Hepatocyte (in vitro differentiated cells): ENCODE results near the gene BAG1.

Experiments used
- CTCF ChIP-seq: fragments of 200-600 bp; sonication (generic); IDR thresholded peaks from 2 replicates; pipeline ENCODE4 v1.5.1; 2016; ENCODE audit warnings: antibody characterized with exemption, mild to moderate bottlenecking; ENCODE audit not compliant: poor library complexity
- EZH2 ChIP-seq: fragments of 200-600 bp; sonication (generic); IDR thresholded peaks from 2 replicates; pipeline ENCODE4 v1.6.1; 2016; ENCODE audit warnings: antibody characterized with exemption, mild to moderate bottlenecking, borderline replicate concordance

- TF ChIP-seq EZH2 (no peak), CTCF (no peak)
Measured at GRCh38 chr9:33255471-33255870, 9.0 kb downstream of the BAG1 start.
